Ramos (cell line): Measurements from ENCODE around the gene ELAPOR1.
"Not testable (repeated sequence)": the region's sequence is repeated elsewhere in the genome, so short reads cannot be mapped to it uniquely, and the experiment has no call there.

Source experiments
- in situ Hi-C: fragments of 300-500 bp; cut with MboI; formaldehyde crosslinking; loops from one replicate; pipeline ENCODE4 v1.14.3; 2022; ENCODE audit warnings: low sequenced_read_pairs; ENCODE audit not compliant: unreplicated experiment

Gene ELAPOR1

DNA sequence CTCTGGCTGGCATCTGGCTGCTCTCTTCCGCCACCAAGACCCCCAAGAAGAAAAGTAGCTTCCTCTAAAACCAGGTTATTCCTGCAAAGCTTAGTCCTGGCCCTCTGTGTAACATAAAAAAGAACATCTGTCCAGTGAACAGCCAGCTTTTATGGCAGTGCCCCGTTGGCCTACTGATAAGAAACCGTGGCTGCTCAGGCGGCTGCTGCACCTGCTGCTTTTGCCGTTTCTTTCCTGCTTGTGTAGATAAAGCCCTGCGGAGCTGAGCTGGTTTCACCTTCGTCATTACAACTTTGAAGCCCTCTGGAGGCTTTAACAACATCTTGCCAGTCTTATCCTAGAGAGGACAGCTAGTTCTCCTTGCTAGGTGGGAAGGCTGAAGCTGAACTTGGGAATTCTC, 20.5 kb downstream of the ELAPOR1 start:
- in situ Hi-C loops = no loop called here

DNA sequence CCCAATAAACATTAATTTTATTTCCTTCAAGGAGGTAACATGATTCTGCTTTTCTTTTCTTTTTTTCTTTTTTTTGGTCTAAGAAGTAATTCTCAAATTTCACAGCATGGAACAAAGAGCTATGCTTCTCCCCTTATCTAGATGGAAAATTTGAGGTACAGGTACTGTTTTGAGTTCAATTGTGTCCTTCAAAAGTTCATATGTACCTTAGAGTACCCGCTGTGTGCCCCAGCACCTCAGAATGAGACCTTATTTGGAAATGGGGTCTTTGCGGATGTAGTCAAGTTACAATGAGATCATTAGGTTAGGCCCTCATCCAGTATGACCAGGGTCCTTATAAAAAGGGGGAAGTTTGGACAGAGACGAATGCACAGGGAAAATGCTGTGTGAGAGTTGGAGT, 22.0 kb downstream of the ELAPOR1 start:
- in situ Hi-C loops = no loop called here

DNA sequence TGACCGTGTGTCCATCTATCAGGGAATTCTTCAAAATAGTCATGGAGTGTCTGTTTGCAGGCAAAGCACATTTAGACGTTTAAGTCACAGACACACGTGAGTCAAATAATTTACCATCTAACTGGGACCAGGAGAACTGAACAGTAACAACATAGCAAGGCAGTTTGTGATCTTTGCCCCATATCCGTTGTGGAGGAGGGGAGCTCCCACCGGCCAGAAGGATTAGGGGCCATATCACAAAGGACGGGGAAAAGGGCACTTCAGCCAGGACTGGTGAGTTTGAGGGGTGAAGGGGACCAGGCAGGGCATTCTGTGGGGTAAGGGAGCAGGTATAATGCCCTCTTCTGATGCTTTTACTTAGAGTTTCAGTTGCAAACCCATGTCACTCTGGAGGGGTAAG, 22.9 kb downstream of the ELAPOR1 start:
- in situ Hi-C loops = no loop called here

DNA sequence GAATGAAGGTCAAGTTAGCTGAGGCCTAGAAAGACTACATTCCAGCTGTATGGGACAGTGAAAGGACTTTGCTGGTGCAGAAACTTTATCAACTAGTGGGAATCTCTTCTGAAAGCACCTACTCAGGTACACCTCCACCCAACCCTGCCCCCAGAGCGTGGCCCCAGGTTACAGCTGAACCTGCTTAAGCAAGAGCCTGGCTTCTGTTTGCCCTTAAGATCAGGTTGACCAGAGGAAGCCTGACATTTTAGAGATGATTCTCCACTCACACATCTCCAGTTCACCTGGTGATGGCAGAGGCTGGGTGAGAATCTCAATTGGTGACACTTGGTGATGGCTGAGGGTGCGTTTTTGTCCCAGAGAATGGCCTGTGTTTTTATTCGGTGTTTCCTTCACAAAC, 24.0 kb downstream of the ELAPOR1 start:
- in situ Hi-C loops = no loop called here

DNA sequence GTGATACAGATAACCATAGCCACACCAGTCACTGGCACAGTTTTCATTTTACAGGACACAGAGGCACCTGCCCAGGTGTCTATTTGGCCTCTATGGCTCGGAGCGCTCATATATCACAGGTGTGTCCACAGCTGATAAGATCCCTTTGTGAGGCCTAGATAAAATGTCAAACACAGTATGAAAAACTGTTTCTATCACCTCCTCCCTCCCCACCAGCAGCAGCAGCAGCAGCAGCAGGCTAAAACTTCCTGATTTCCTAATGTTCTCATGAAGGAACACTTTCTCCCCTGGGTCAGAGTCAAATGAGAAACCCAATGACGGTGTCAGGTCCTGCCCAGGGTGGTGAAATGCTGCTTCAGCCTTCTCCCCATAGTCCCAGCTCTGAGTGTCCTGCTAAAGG, 24.4 kb downstream of the ELAPOR1 start:
- in situ Hi-C loops = no loop called here

DNA sequence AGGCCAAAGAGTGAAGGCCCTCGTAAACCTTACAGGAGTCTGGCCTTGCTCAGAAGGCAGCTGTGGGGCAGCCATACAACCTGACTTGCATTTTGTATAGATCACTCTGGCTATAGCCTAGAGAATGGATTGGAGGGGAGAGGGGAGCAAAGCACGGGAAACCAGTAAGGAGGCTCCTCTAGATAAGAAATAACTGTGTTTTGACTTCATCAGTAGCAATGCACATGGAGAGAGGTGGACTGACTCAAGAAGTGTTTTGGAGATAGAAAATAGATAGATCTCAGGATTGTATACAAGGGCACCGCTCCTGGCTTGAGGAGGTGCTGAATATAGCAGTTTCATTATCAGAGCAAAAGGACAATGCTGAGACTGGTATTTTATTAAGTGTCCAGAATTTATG, 26.5 kb downstream of the ELAPOR1 start:
- in situ Hi-C loops = no loop called here

DNA sequence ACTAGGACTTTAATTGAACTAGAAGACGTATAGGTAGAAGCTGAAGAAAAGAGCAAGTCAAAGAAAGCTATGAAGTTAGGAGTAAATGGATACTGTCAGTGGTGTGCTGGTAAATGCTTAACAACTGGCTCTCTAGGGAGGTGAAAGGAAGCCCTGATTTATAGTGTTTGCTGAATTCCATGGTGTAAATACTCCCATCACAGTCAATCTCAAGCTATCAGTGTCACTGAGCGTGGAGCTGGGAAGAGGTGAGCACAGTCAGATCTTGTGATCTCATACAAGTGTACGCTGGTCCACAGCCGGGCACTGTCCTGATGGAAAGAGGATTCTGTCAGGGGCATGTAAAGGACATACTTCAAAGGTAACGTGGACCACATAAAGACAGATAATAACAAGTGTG, 28.3 kb downstream of the ELAPOR1 start:
- in situ Hi-C loops = no loop called here

DNA sequence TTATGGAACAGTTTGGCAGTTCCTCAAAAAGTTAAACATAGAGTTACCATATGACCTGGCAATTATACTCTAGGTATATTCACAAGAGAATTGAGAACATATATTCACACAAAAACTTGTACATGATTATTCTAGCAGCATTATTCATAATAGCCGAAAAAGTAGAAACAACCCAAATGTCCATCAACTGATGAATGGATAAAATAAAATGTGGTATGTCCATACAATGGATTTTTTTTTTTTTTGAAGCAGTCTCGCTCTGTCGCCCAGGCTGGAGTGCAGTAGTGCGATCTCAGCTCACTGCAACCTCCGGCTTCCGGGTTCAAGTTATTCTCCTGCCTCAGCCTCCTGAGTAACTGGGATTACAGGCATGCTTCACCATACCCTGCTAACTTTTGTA, 28.8 kb downstream of the ELAPOR1 start:
- in situ Hi-C loops = not testable (repeated sequence)

DNA sequence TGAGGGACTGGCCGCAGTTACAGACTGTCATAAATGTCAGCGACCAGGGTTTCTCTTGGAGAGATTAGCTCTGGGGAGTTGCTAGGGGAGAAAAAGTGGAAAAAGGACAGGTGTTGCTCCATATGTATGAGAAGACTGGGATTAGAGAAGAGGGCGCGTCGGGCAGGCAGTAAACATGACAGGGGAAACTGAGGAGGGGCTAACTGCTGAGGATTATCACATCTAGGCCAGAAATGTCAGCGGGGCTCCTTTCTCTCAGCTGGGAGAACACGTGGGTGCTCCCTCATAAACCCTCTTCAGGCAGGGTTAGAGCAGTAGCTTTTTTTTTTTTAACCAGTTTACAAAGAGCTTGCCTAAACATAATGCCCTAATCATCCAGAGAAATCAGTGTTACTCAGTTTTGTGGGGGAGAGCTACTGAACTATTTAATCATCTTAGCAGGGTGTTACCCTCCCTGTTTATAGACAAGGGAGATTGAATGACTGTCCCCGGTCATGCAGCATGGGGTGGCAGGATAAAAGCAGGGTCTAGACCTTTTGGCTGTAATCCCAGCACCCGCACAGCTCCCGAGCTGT, 35.2 kb downstream of the ELAPOR1 start:
- in situ Hi-C loops = no loop called here

DNA sequence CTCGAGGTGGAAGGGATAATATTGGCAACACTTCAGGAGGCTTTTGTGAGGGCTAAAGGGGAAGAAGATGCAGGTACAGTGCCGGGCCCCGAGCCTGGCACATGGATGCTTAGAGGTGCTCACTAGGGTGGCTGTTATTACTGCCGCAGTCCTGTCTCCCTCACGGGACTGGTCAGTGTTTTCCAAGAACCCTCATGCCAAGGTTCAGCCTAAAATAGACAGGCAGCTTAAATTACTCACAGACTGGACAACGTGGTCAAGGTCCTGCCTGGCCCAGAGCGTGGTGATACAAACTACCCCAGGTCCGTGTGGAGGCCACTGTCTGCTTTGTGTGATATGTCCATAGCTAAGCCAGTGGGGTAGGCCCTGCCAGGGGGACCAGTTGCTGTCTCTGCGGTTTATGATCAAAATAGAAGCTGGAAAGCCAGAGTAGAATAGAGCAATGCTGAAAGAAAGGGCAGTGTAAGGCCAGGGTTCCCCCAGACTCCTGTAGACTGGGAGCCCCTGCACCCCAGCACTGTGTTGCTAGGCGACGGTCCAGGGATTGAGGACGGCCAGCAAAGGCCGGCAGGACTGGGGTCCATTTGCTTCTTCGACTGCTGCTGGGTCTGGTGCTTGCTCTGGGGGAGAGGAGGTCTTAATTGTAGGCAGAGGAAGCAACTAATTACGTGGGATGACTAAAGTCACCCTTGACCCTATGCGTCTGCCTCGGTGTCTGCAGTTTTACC, 36.1 kb downstream of the ELAPOR1 start:
- in situ Hi-C loops = no loop called here

DNA sequence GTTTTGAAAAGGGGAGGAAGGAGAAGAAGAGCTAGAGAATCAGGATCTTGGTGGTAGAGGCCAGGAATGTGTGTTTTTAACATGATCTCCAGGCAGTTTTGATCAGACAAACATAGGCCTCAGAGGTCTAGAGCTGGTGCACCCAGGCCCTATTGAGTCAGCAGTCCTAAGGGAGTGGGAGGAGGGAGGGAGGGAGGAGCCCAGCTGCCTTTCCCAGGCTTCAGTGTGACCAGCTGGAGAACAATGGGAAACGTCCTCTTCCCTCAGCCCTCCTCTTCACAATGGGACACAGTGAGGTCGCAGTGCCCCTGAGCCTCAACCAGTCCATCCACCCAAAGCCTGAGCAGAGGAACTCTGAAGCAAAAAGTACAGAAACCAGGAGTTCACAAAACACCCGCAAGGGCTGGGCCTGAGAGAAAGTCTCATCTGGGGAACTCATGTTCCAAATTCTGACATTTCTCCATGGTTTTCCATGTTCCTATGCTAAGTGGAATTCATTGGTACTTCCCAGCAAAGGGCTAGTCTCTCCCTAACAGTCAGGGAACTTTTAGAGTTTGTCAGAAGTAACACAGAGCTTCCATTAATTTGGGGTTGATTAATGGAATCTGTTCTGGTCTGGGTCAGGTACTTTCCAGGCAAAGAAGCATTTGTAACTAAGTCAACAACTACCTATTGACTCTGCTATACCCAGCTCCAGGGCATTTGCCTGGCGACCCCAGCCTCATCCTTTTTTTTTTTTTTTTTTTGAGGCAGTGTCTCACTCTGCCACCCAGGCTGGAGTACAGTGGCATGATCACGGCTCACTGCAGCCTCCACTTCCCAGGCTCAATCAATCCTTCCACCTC, 37.5 kb downstream of the ELAPOR1 start:
- in situ Hi-C loops = no loop called here

DNA sequence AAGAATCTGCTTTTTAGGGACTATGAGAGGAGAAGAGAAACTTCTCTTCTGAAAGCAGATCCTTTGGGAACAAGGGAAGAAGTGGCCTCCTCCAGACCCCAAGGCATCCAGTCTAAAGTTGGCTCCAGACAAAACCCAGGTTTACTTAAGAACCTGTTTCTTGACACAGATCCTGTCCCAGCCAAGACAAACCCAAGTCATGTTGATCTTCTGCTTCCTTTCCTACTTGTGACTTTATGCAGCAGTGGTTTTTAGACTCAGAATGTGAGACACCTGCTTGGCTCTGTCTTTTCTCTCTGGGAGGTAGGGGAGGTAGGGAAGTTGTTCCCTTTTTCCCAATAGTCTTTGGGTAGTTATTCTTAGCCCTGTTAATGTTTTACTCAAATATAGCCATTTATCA, 38.3 kb downstream of the ELAPOR1 start:
- in situ Hi-C loops = no loop called here

DNA sequence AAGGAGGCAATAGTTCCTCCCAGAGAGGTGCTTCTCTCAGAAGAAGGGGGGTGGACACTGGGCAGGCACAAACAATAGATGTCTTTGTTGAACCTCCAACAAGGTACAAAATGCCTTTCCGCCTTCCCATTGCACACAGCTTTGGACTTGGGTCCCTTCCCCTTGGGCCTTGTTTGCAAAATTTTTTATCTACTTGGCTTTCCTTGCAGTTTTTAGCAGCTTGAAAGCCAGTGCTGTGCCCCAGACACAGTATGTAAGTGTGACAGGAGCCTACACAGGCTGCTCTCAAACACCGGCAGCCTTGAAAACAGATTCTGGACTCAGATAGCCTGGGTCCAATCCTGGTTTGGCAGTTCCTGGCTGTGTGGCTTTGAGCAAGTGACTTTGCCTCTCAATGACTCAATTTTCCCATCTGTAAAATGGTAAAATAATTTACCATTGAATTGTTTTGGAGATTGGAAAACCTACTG, 43.0 kb downstream of the ELAPOR1 start:
- in situ Hi-C loops = no loop called here

DNA sequence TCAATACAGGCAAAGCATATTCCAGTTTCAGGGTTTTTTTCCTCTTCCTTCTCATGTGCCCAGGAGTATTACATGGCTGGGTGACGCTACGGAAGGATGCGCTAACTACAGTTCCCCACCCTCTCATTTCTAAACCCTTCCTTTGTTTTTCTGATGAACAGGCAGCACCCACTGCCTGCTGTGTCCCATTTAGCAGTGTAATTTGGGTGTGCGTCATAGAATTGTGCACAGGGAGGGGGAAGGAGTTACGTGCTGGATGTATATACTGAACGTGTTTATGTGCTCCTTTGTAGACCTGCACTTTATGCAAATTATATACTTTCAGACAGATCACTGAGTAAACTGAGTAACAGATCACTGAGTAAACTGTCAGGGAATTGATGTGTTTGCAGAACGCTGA, 44.5 kb downstream of the ELAPOR1 start:
- in situ Hi-C loops = no loop called here

DNA sequence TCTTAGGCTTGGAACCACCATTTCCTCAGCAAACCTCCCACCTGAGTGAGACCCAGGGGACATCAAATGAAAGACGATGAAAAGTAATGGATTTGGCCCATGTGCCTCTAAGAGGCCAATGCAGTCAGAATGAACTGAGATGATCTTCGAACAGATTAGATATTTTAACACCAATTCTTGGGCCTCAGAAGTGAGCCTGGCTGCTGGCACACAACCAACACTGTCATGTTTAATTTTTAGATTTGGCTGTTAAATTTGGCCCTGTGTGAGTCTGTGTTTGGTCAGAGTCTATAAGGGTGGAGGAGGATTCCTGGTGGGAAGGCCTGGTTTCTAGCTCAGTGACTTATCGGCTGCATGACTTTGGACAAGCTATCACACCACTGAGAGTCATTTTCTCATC, 45.4 kb downstream of the ELAPOR1 start:
- in situ Hi-C loops = no loop called here

DNA sequence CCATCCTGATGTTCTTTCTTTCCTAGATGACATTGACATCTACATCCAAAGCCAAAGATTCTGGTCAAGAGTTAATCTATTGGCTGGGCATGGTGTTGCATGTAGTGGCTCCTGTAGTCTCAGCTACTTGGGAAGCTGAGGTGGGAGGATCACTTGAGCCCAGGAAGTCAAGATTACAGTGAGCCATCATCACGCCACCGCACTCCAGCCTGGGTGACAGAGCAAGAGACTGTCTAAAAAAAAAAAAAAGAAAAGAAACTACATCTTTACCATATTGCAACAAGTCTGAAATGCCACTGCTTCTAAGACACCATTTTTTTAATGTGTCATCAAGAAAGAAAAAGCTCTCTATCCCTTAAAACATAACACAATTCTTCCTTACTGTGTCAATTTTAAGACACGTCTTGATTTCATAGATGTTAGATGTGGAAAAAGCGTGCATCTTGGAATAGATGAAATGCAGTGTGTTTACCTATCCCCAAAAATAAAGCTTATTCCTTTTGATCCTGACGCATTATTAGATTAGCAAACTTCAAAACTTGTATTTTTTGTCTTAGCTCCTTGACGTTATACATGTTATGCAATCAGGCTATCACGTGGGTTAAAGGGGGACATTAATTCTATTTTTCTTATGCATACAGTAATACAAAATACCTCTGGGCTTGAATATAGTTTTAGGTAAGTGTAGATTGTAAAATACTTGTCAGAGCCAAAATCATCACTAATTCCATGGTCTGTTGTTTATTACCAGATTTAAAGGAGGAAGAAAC, 46.3 kb downstream of the ELAPOR1 start:
- in situ Hi-C loops = no loop called here

DNA sequence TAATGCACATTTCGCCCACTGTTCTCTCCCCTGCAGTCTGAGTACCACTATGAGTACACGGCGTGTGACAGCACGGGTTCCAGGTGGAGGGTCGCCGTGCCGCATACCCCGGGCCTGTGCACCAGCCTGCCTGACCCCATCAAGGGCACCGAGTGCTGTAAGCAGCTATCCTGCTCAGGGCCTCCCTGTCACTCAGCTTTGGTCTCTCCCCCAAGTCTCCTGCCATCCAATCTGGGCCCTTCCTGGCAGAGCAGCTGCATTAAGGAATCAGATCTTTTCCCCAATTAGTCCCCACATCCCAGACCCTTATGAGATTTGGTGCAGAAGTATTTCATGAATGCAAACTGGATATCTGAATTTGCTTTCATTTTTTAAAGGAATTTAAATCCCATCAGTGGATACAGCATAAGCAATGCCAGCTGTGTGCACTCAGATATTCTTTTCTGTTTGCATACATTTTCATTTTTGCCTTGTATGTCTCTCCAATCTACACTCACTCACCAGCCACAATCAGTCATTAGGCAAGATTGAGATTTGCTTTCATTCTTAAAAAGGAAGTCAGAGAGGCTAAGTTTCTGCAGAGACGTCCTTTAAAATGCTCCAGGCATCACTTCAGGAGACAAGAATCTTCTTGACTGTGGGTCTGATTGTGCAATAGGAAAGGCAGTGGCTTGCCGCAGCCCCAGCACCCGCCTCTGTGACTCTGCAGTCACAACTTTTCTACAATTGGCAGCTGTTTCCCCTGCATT, 48.1 kb downstream of the ELAPOR1 start:
- in situ Hi-C loops = no loop called here

DNA sequence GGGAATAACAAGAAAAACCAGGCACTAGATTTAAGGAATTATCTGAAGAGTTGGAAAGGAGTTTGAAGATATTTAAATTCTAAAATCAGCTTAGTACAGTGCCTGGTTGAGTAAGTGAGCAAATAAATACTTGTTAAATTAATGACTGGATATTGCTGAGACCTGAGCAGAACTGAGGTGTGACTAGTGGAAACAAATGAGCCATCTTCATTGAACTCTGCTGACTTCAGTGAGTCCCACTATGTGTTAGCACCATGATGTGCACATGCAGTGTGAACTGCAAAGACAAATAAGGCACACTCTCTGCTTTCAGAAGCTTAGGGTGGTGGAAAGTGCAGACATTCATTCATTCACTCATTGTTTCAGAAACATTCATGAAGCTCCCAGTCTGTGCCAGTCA, 48.7 kb downstream of the ELAPOR1 start:
- in situ Hi-C loops = no loop called here

DNA sequence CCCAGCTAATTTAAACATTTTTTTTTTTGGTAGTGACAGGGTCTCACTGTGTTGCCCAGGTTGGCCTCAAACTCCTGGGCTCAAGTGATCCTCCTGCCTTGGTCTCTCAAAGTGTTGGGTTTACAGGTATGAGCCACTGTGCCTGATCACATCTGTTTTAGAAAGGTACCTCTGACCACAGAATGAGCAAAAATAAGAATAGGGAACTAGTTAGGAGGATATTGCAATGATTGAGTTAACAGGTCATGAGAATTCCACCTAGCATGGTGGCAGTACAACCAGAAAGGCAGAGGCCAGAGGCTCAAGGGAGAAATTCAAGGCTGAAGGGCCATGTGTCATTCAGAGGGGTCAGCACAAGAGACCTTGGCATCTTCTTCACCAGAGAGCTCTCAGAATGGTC, 49.6 kb downstream of the ELAPOR1 start:
- in situ Hi-C loops = no loop called here
